HFFc6 (cell line): ENCODE data around the gene HELB. TPM values are rescaled to one million over a fixed set of nuclear protein-coding genes. Genes with fewer than 3 reads are reported as not detected.

Experiments used
- DNase-seq: peaks from one replicate; pipeline ENCODE4 v3.0.0-alpha.2; 2018
- H3K27ac Mint-ChIP-seq: 2 replicates; pipeline ENCODE4 v1.8.0; 2020; ENCODE audit warnings: mild to moderate bottlenecking, mixed read lengths
- H3K27me3 Mint-ChIP-seq: 2 replicates; pipeline ENCODE4 v1.8.0; 2021; ENCODE audit warnings: mild to moderate bottlenecking, moderate library complexity, mixed read lengths; ENCODE audit not compliant: insufficient read depth
- H3K36me3 Mint-ChIP-seq: 2 replicates; pipeline ENCODE4 v1.8.0; 2021; ENCODE audit warnings: low read depth, mixed read lengths
- H3K4me1 Mint-ChIP-seq: 2 replicates; pipeline ENCODE4 v1.8.0; 2020; ENCODE audit warnings: low read depth, mixed read lengths
- H3K4me3 Mint-ChIP-seq: 2 replicates; pipeline ENCODE4 v1.8.0; 2020; ENCODE audit warnings: mild to moderate bottlenecking, moderate library complexity, mixed read lengths
- H3K9me3 Mint-ChIP-seq: 2 replicates; pipeline ENCODE4 v1.8.0; 2020; ENCODE audit warnings: mild to moderate bottlenecking, mixed read lengths
- total RNA-seq, 6 experiments: library from RNA; stranded (reverse); fragmentation: NEBNext Ultra II Directional; extraction: Animal tissue kit (Norgen Biotek cat#: 25700); gene quantifications; 2 replicates in 1 of 6; 3 replicates in 5 of 6; pipeline ENCODE4 v1.2.3, GENCODE V29; 2021
- TF ChIP-seq, protein P1 (sequence below): fragments of 200-600 bp; sonication (generic); IDR thresholded peaks from 2 replicates; pipeline ENCODE4 v1.5.0; 2021; ENCODE audit warnings: antibody characterized with exemption, mild to moderate bottlenecking

The HELB gene
- total RNA-seq, 6 experiments from 2014 or later: 1.4 to 2.1 (median 1.8) TPM

DNA sequence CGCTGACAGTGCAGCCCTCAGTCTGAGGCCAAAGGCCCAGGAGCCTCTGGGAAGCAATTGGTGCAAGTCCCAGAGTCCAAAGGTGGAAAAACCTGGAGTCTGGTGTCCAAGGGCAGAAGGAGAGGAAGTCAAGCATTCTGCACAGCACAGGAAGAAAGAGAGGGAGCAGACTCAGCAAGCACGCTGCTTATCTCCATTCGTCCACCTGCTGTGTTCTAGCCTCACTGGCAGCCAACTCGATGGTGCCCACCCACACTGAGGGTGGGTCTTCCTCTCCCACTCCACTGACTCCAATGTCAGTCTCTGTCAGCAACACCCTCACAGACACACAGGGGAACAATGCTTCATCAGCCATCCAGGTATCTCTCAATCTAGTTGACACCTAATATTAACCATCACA lies 38.8 kb downstream of the HELB start:
- TF ChIP-seq, protein P1, sequence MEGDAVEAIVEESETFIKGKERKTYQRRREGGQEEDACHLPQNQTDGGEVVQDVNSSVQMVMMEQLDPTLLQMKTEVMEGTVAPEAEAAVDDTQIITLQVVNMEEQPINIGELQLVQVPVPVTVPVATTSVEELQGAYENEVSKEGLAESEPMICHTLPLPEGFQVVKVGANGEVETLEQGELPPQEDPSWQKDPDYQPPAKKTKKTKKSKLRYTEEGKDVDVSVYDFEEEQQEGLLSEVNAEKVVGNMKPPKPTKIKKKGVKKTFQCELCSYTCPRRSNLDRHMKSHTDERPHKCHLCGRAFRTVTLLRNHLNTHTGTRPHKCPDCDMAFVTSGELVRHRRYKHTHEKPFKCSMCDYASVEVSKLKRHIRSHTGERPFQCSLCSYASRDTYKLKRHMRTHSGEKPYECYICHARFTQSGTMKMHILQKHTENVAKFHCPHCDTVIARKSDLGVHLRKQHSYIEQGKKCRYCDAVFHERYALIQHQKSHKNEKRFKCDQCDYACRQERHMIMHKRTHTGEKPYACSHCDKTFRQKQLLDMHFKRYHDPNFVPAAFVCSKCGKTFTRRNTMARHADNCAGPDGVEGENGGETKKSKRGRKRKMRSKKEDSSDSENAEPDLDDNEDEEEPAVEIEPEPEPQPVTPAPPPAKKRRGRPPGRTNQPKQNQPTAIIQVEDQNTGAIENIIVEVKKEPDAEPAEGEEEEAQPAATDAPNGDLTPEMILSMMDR: no peak
- Mint-ChIP-seq H3K4me1 (peaks cover 7% of the 10 kb centered on the region), H3K9me3 (no peaks in the 10 kb centered on the region), H3K27me3 (no peaks in the 10 kb centered on the region), H3K27ac (no peak overlapping the region), H3K36me3 (peaks cover 10% of the 10 kb centered on the region; the same call in 1 of the 2 replicates), H3K4me3 (no peak overlapping the region)
- DNase-seq: no peak

DNA sequence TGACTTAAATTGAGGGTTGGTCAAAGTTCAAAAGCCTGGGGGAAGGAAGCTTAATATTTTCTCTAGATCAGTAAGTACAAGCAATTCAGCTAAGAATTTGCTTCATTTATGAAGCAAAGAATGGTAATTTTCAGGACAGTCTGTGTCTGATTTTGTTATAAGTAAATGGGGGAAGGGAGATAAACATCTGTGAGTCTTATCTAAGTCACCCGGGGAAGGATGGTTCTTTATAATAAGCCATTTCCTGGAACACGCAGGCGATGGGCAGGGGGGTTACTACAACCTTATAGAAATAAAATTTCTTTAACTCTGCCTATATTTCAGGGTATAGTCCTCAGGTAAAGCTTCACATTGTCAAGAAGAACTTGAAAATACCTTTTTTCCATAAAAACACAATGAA lies 42.9 kb downstream of the HELB start:
- Mint-ChIP-seq H3K4me3 (no peak overlapping the region), H3K4me1 (peaks cover 7% of the 10 kb centered on the region), H3K9me3 (no peaks in the 10 kb centered on the region), H3K36me3 (peaks cover 6% of the 10 kb centered on the region; the same call in 1 of the 2 replicates), H3K27me3 (0 out of 2 replicates have a peak, but pooled peaks cover 1% of the 10 kb centered on the region), H3K27ac (no peak overlapping the region)
- TF ChIP-seq, protein P1: no peak
- DNase-seq: no peak

DNA sequence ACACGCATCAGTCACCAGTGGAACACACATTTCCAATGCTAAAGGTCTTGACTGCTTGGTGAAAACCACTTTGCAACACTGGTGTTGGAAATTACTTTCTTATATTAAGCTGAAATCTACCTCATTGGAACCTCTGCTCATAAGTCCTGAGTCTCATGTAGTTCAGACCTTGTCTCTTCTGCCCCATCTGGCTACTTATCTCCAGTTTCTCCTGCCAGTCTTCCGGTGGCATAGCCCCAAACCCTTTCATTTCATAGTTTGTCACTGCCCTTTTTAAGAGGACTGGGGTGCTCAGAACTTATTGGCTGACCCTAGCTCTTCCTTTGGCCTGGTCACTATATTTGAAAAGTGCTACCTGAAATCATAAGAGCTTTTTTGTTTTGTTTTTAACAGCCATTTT lies 43.7 kb downstream of the HELB start:
- Mint-ChIP-seq H3K27ac (no peak overlapping the region), H3K4me1 (peaks cover 7% of the 10 kb centered on the region), H3K27me3 (0 out of 2 replicates have a peak, but pooled peaks cover 1% of the 10 kb centered on the region), H3K4me3 (no peak overlapping the region), H3K9me3 (no peaks in the 10 kb centered on the region), H3K36me3 (peaks cover 6% of the 10 kb centered on the region; the same call in 1 of the 2 replicates)
- DNase-seq: no peak
- TF ChIP-seq, protein P1: no peak

DNA sequence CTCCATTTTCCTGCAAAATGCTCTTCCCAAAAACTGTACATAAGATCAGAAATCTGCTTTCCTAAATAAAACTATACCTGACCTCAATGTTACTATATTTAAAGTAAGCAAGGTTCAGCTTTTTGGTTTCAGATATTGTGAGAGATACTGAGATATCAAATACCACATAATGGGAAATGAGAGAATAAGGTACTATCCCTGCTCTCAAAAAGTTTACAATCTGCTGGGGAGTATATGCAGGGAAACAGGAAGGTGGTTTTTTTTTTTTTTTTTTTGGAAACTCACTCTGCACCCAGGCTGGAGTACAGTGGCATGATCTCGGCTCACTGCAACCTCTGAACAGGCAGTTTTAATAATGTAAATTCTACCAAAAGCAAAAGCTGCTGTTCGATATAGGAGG lies 49.0 kb downstream of the HELB start:
- peaks cover 6% of the 10 kb centered on the region for H3K27me3 Mint-ChIP-seq
- H3K9me3 Mint-ChIP-seq: no peaks in the 10 kb centered on the region
- H3K27ac Mint-ChIP-seq: no peak overlapping the region
- no peak for DNase-seq
- no peak overlapping the region for H3K4me3 Mint-ChIP-seq
- TF ChIP-seq, protein P1: no peak
- no peaks in the 10 kb centered on the region for H3K4me1 Mint-ChIP-seq
- H3K36me3 Mint-ChIP-seq: no peaks in the 10 kb centered on the region

DNA sequence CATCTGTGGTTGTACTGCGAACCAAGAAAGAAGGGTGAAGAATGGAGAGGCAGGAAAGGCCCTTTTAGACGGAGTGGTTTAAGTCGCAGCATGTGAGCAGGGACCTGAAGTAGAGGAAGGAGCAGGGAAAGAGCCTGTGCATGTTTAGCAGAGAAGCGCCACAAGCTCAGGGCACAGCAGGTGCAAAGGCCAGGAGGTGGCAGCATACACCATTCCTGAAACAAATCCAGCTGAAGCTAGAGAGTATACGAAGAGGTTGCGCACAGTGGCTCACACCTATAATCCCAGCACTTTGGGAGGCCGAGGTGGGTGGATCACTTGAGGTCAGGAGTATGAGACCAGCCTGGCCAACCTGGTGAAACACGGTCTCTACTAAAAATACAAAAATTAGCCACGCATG lies 49.9 kb downstream of the HELB start:
- Mint-ChIP-seq H3K4me3 (no peak overlapping the region), H3K4me1 (no peaks in the 10 kb centered on the region), H3K27me3 (peaks cover 6% of the 10 kb centered on the region), H3K36me3 (no peaks in the 10 kb centered on the region), H3K9me3 (no peaks in the 10 kb centered on the region), H3K27ac (no peak overlapping the region)
- DNase-seq: peak; percentile 15
- TF ChIP-seq, protein P1: peak; percentile 74

DNA sequence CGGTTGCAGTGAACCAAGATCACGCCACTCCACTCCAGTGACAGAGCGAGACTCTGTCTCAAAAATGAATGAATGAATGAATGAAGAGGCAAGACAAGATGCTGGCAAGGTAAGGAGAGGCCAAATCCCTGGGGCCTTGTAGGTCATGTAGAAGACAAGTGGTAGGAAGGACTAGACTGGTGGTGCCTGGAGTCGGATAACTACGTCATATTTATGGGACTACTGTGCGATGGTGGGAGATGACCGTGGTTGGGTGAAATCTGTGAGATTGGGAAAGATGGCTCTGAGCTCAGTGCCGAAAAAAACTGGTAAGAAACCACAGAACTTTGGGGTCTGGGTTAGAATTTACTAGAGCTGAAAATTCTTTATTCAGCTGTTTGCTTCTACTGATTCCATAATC lies 50.6 kb downstream of the HELB start:
- no peaks in the 10 kb centered on the region for H3K9me3 Mint-ChIP-seq
- no peak overlapping the region for H3K27ac Mint-ChIP-seq
- no peaks in the 10 kb centered on the region for H3K4me1 Mint-ChIP-seq

More for the DNA sequence above, 50.6 kb downstream of the HELB start:
- H3K36me3 Mint-ChIP-seq: no peaks in the 10 kb centered on the region
- no peak overlapping the region for H3K4me3 Mint-ChIP-seq
- peaks cover 6% of the 10 kb centered on the region for H3K27me3 Mint-ChIP-seq
- TF ChIP-seq, protein P1: no peak
- DNase-seq: no peak
